GM18909 (cell line): Measurements from ENCODE around the gene TFG.

Experiments used
- ATAC-seq: cut with Tn5 transposase; IDR thresholded peaks from one replicate; pipeline ENCODE4 v1.9.1; 2021; ENCODE audit warnings: mild to moderate bottlenecking; ENCODE audit not compliant: unreplicated experiment, poor library complexity

The TFG gene

DNA sequence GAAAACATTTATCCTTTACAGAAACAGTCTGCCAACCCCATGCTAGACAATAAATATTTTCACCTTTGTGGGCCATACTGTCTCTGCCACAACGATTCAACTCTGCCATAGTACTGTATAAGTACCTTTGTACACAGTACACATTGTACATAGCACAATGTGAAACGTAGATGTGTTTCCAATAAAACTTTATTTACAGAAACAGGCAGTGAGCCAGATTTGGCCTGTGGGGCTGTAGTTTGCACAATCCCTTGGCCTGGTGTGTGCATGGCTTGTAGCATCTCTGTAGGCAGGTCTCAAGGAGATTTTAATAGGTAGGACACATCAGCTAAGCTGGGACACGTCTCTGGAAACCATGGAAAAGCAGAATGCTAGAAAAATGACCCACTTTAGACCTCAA, 74.3 kb downstream of the TFG start:
- no peak for ATAC-seq

DNA sequence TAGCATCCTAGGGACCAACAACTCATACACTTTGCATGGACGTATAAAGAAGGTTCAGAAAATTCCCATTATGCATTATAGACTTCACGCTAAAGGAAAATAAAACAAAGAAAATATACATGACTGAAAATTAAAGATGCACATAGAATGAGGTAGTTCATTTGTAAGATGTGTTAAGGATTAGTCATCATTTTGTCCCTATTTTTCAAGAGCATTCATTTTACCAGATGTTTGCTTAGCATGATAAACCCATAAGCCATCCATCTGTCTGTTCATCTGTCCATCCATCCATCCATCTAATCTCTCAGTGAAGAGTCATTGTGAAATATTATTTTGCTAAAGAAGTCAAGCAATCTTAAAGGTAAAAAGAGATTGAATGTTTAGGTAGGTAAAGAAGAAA, 80.3 kb downstream of the TFG start:
- no peak for ATAC-seq

DNA sequence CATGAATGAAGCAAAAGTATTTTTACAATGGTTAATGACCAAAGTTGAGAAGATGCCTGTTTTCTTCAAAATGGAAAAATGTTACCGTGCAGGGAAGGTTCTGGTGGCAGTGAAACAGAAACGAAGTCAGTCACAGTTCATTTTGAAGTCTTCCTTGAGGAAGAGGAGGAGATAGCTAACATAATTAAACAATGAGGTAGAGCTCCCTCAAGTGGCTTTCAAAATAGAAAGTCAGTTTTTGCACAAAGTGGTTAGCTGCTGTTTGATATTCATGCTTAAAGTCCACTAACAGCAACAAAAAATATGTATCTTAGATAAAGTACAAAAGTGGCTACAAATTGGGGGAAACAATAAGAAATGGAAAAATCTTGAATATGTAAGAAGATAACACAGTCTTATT, 87.3 kb downstream of the TFG start:
- peak; percentile 66 for ATAC-seq

DNA sequence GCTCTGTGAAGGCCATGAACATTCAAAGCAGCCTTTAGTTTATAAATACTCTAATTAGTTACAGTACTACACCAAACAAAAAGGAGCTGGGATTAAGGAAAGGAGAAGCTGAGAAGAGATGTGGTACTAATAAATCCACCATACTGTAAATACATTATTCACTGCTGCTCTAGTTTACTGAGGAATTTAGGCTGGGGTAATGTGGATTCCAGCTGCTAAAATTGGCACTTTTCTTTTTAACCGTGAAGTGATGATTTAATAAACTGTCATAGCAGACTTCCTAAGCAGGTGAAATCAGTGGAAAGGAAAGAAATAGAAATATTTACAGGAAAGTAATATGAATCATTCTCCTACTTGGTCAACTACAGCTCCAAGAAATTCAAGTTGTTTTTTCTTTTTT, 88.7 kb downstream of the TFG start:
- no peak for ATAC-seq
